ENCODE data around the gene ADAM12. TPM values are rescaled to one million over a fixed set of nuclear protein-coding genes. Genes with fewer than 3 reads are reported as not detected.

Gene ADAM12
- total RNA-seq, 4 donors from 2014 or later = 0.26 to 1.6 (median 0.47) TPM; not detected in 1

- 91 to 95% methylated on average over 15 of the region's 15 CpGs for WGBS, 2 donors
- no peak for DNase-seq (ENCODE audit: low spot score in 2 of 2)
- TF ChIP-seq CTCF (IDR thresholded peaks at IDR 0.05) (no peak), POLR2A (IDR thresholded peaks at IDR 0.05) (no peak)
- intact Hi-C loops (cut with DNase I; ENCODE audit: low total_unique reads) = no loop called here
- no peak overlapping the region for H3K4me3 ChIP-seq (ENCODE audit: low read depth, poor library complexity, severe bottlenecking)
Measured at GRCh38 chr10:126233182-126234148, 154.8 kb downstream of the ADAM12 start.

GRCh38 chr10:126230587-126230986 is 157.7 kb downstream of the ADAM12 start:
- intact Hi-C loops (cut with DNase I; ENCODE audit: low total_unique reads) = no loop called here
- WGBS, 2 donors = 71 to 74% methylated on average over 2 of the region's 2 CpGs
- no peak for DNase-seq (ENCODE audit: low spot score in 2 of 2)
- no peak for TF ChIP-seq CTCF (IDR thresholded peaks at IDR 0.05)
- TF ChIP-seq POLR2A (IDR thresholded peaks at IDR 0.05) = no peak
- H3K4me3 ChIP-seq (ENCODE audit: low read depth, poor library complexity, severe bottlenecking) = no peak overlapping the region

DNA sequence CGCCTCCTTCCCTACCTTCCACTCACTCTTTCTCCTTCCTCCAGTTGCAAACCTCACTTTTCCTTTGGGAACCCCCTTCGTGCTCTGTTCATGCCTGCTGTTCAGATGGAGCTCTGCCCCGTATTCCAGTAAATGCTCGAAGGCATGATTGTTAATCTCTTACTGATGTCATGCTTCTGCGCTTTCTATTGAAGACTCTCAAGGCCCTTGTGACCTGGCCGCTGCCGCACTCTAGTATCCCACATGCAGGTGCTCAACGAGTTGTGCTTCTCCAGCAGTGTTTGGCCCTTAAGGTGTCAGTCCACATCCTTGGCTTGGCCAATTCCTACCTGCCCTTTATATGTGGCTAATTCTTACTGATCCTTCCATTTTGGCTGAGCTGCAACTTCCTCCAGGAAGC is 158.6 kb downstream of the ADAM12 start:
- TF ChIP-seq CTCF (IDR thresholded peaks at IDR 0.05) (no peak), POLR2A (IDR thresholded peaks at IDR 0.05) (no peak)
- H3K4me3 ChIP-seq (ENCODE audit: low read depth, poor library complexity, severe bottlenecking) = no peak overlapping the region
- WGBS, 2 donors = 48 to 53% methylated on average over 8 of the region's 8 CpGs
- intact Hi-C loops (cut with DNase I; ENCODE audit: low total_unique reads) = no loop called here
- DNase-seq (ENCODE audit: low spot score in 2 of 2) = no peak

DNA sequence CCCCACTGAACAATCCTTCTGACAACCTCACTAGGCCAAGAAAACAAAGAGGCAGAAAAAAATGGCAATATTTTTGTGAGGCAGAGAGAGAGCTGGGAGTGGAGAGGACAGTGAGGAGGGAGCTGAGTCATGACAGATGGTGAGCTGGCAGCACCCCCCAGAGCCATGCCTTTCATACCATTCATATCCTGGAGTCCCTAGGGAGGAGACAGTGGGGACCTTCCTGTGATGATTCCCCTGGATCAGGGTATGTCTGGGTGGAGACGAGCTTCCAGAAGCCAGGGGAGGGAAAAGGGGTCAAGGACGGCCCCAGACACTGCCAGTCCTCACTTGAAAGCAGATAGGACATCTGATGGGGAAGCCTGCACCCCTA is 160.5 kb downstream of the ADAM12 start:
- 90 to 95% methylated on average over 2 of the region's 2 CpGs for WGBS, 2 donors
- no peak for TF ChIP-seq POLR2A (IDR thresholded peaks at IDR 0.05)
- no peak for TF ChIP-seq CTCF (IDR thresholded peaks at IDR 0.05)
- no peak overlapping the region for H3K4me3 ChIP-seq (ENCODE audit: low read depth, poor library complexity, severe bottlenecking)
- no peak for DNase-seq (ENCODE audit: low spot score in 2 of 2)
- intact Hi-C loops (cut with DNase I; ENCODE audit: low total_unique reads) = no loop called here

DNA sequence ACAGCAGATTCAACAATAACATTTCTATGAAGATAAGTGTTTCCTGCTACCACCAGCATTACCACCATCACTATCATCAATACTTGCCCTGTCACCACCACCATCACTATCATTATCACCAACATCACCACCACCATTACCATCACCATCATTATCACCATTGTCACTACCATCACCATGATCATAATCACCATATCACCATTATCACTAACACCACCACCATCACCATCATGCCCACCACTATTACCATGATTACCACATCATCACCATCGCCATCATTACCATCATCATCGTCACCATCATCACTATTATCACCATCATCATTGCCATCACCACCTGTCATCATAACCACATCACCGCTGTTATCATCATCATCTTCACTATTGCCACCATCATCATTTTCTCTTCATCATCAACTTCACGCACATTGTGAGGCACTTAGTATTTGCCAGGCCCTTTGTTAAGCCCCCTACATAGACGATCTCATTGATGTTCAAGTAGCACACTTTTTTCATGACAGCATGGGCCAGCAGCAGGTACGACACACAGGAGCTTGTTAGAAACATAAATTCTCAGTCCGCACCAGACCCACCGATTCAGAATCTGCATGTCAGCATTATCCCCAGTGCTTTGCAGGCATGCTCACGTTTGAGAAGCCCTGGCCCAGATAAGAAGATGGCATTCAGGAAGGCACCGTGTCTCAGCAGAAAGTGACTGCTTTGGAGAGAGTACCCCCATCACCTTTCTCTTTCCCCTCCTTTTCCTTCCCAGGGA is 161.1 kb downstream of the ADAM12 start:
- TF ChIP-seq POLR2A (IDR thresholded peaks at IDR 0.05) (no peak), CTCF (IDR thresholded peaks at IDR 0.05) (no peak)
- intact Hi-C loops (cut with DNase I; ENCODE audit: low total_unique reads) = no loop called here
- WGBS, 2 donors = 83 to 92% methylated on average over 10 of the region's 10 CpGs

More for the DNA sequence above, 161.1 kb downstream of the ADAM12 start:
- DNase-seq (ENCODE audit: low spot score in 2 of 2) = no peak
- H3K4me3 ChIP-seq (ENCODE audit: low read depth, poor library complexity, severe bottlenecking) = no peak overlapping the region
